ENCODE measurements around the gene FGFR4.
A peak's percentile ranks its signal among the peaks of the same experiment; 100 is the strongest.

Gene FGFR4

DNA sequence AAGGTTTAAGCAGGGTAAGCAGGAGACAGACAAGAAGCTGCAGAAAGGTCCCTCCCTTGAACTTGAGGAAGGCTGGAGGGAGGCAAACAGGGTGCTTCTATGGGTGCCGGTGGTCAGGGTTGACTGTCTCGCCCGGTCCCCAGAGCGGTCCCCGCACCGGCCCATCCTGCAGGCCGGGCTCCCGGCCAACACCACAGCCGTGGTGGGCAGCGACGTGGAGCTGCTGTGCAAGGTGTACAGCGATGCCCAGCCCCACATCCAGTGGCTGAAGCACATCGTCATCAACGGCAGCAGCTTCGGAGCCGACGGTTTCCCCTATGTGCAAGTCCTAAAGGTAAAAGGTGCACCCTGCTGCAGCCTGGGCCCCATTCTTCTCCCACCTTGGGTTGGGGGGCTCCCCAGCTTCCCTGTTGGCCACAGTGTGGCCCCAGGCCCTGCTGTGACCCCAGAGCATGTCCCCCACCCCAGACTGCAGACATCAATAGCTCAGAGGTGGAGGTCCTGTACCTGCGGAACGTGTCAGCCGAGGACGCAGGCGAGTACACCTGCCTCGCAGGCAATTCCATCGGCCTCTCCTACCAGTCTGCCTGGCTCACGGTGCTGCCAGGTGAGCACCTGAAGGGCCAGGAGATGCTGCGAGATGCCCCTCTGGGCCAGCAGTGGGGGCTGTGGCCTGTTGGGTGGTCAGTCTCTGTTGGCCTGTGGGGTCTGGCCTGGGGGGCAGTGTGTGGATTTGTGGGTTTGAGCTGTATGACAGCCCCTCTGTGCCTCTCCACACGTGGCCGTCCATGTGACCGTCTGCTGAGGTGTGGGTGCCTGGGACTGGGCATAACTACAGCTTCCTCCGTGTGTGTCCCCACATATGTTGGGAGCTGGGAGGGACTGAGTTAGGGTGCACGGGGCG lies 5.7 kb downstream of the FGFR4 start:
- Histone ChIP-seq H3K27ac (no peak overlapping the region), H3K27me3 (no peaks in the 10 kb centered on the region), H3K9ac (no peak overlapping the region), H4K20me1 (no peaks in the 10 kb centered on the region), H3K9me3 (no peaks in the 10 kb centered on the region), H3K4me1 (peaks cover 41% of the 10 kb centered on the region), H3K4me3 (no peak overlapping the region), H3K4me2 (no peak overlapping the region), H3K36me3 (no peaks in the 10 kb centered on the region)
- TF ChIP-seq Cebpa-rat (IDR thresholded peaks at IDR 0.05), result no peak

DNA sequence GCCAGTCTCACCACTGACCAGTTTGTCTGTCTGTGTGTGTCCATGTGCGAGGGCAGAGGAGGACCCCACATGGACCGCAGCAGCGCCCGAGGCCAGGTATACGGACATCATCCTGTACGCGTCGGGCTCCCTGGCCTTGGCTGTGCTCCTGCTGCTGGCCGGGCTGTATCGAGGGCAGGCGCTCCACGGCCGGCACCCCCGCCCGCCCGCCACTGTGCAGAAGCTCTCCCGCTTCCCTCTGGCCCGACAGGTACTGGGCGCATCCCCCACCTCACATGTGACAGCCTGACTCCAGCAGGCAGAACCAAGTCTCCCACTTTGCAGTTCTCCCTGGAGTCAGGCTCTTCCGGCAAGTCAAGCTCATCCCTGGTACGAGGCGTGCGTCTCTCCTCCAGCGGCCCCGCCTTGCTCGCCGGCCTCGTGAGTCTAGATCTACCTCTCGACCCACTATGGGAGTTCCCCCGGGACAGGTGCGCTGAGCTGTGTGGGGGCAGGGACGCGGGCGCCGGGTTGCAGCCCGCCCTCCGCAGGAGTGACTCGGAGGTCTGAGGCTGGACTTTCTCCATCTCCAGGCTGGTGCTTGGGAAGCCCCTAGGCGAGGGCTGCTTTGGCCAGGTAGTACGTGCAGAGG lies 6.5 kb downstream of the FGFR4 start:
- no peaks in the 10 kb centered on the region for H3K36me3 ChIP-seq

DNA sequence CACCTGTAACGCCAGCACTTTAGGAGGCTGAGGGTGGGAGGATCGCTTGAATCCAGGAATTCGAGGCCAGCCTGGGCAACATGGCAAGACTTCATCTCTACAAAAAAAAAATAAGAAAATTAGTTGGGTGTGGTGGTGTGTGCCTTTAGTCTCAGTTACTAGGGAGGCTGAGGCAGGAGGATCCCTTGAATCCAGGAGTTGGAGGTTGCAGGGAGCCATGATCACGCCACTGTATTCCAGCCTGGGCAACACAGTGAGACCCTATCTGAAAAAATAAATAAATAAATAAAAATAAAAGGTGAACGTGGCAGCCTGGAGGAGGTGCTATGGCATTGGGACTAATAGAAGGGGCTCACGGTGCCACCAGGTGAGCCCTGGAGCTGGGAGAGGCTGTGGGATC lies 7.1 kb downstream of the FGFR4 start:
- Histone ChIP-seq H3K4me2 (no peak overlapping the region), H3K4me3 (no peak overlapping the region), H3K9me3 (no peaks in the 10 kb centered on the region), H3K27ac (no peak overlapping the region), H3K36me3 (no peaks in the 10 kb centered on the region), H3K27me3 (peaks cover 4% of the 10 kb centered on the region; the same call in 1 of the 2 replicates), H3K4me1 (peaks cover 42% of the 10 kb centered on the region), H4K20me1 (no peaks in the 10 kb centered on the region), H3K9ac (no peak overlapping the region)
- TF ChIP-seq Cebpa-rat (IDR thresholded peaks at IDR 0.05), result no peak

More for the DNA sequence above, 6.5 kb downstream of the FGFR4 start:
- Histone ChIP-seq H3K4me3 (no peak overlapping the region), H3K9ac (no peak overlapping the region), H3K27ac (no peak overlapping the region), H4K20me1 (no peaks in the 10 kb centered on the region), H3K27me3 (no peaks in the 10 kb centered on the region), H3K4me2 (no peak overlapping the region), H3K4me1 (peaks cover 42% of the 10 kb centered on the region), H3K9me3 (no peaks in the 10 kb centered on the region)
- no peak for TF ChIP-seq Cebpa-rat (IDR thresholded peaks at IDR 0.05)

DNA sequence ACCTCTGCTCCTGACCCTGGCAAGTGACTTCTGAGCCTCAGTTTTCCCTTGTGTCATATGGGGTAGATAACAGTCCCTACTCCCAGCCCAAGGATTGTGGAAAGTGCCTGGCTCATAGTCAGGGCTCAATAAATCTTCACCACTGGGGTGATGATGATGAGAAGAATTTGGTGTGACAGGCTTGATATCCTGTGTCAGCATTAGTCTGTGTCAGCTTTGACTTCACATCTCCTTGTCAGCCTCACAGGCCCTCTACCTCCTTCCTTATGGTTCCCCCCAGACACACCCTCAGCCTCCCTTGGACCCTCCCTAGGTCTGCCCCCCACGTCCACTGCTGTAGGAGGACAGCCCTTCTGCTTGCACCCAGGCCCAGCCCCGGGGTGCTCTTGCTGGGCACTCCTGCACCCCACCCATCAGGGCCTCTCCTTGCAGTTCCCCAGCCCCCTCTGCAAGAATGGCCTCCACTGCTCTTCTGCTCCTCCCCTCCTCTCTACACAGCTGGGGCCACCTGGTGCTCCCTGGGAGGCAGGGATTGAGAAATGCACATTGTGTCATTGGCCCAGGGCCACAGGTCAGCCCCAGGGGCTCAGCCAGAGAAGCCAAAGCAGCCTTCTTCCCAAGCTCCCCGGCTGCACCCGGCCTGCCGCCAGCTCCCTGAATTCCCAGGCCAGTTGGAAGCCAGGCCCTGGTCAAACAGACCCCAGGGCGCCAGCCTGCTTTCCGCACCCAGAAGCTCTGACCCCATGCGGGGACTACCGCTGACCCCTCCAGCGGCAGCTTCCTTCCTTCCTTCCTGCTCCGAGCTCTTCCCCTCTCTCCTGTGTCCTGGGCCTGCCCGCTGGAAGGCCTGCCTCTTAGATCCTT lies 7.7 kb downstream of the FGFR4 start:
- Histone ChIP-seq H3K4me1 (peaks cover 42% of the 10 kb centered on the region), H3K4me3 (no peak overlapping the region), H3K9me3 (no peaks in the 10 kb centered on the region), H3K4me2 (peak overlapping the region; percentile 48), H3K27me3 (peaks cover 7% of the 10 kb centered on the region; the same call in 1 of the 2 replicates), H4K20me1 (no peaks in the 10 kb centered on the region), H3K9ac (no peak overlapping the region), H3K36me3 (no peaks in the 10 kb centered on the region), H3K27ac (no peak overlapping the region)
- no peak for TF ChIP-seq Cebpa-rat (IDR thresholded peaks at IDR 0.05)

DNA sequence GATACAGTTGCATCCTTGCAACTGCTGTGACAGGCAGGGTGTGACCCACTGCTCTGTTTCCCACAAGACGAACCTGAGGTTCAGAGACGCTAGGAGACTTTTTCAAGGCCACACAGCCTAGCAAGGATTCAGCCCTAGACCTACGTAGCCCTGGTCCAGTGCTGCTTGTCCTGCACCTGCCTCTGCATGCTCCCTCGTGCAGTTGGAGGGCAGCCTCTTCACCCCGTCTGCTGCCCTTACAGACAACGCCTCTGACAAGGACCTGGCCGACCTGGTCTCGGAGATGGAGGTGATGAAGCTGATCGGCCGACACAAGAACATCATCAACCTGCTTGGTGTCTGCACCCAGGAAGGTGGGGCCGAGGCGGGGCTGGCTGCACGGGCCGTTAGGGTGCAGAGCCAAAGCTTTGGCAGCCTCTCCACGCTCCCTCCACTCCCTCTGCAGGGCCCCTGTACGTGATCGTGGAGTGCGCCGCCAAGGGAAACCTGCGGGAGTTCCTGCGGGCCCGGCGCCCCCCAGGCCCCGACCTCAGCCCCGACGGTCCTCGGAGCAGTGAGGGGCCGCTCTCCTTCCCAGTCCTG lies 8.5 kb downstream of the FGFR4 start:
- H4K20me1 ChIP-seq, result no peaks in the 10 kb centered on the region
- H3K9me3 ChIP-seq, result no peaks in the 10 kb centered on the region
- no peak overlapping the region for H3K9ac ChIP-seq
- no peaks in the 10 kb centered on the region for H3K36me3 ChIP-seq
- H3K27ac ChIP-seq, result no peak overlapping the region
- H3K27me3 ChIP-seq, result peaks cover 9% of the 10 kb centered on the region; the same call in 1 of the 2 replicates
- peaks cover 41% of the 10 kb centered on the region for H3K4me1 ChIP-seq
- no peak for TF ChIP-seq Cebpa-rat (IDR thresholded peaks at IDR 0.05)
- peak overlapping the region; percentile 48 for H3K4me2 ChIP-seq
- no peak overlapping the region for H3K4me3 ChIP-seq

DNA sequence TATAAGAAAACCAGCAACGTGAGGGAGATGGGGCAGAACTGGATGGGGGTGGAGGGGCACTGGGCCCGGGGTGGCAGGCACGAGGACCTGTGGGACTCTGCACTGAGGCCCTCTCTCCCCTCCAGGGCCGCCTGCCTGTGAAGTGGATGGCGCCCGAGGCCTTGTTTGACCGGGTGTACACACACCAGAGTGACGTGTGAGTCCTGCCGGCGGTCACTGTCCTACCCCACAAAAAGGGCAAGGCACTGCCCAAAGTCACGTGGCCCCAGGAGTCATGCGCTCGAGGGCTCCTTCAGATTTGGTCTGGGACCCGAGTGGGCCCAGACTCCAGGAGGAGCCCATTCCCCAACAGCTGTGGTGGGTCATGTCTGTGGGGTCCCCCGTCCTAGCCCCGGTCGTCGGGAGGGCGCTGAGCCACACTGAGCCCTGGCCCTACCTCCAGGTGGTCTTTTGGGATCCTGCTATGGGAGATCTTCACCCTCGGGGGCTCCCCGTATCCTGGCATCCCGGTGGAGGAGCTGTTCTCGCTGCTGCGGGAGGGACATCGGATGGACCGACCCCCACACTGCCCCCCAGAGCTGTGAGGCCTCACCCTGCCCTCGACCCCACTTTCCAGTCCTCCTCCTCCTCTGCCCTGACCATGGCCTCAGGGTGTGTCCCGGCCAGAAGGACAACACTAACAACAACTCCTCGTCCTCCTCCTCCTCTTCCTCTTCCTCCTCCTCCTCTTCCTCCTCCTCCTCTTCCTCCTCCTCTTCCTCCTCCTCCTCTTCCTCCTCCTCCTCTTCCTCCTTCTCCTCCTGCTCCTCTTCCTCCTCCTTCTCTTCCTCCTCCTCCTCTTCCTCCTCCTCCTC lies 9.7 kb downstream of the FGFR4 start:
- Histone ChIP-seq H3K9ac (no peak overlapping the region), H3K4me1 (peaks cover 46% of the 10 kb centered on the region), H3K27me3 (peaks cover 9% of the 10 kb centered on the region; the same call in 1 of the 2 replicates), H3K4me2 (no peak overlapping the region), H3K9me3 (no peaks in the 10 kb centered on the region), H3K27ac (no peak overlapping the region), H3K4me3 (no peak overlapping the region), H3K36me3 (no peaks in the 10 kb centered on the region), H4K20me1 (no peaks in the 10 kb centered on the region)
- no peak for TF ChIP-seq Cebpa-rat (IDR thresholded peaks at IDR 0.05)

DNA sequence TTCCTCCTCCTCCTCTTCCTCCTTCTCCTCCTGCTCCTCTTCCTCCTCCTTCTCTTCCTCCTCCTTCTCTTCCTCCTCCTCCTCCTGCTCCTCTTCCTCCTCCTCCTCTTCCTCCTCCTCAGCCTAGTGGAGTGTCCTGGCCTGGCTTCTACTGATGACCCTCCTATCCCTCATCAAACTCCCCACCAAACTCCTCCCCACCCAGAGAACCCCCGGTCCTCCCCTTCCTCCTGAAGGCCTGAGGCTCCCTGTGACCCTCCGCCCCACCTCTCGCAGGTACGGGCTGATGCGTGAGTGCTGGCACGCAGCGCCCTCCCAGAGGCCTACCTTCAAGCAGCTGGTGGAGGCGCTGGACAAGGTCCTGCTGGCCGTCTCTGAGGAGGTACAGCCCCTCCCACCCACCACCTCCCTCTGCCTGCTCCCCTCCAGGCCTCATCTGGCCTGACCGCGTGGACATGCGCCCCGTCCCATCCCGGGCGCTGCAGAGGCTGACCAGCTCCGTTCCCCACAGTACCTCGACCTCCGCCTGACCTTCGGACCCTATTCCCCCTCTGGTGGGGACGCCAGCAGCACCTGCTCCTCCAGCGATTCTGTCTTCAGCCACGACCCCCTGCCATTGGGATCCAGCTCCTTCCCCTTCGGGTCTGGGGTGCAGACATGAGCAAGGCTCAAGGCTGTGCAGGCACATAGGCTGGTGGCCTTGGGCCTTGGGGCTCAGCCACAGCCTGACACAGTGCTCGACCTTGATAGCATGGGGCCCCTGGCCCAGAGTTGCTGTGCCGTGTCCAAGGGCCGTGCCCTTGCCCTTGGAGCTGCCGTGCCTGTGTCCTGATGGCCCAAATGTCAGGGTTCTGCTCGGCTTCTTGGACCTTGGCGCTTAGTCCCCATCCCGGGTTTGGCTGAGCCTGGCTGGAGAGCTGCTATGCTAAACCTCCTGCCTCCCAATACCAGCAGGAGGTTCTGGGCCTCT lies 10.6 kb downstream of the FGFR4 start:
- Histone ChIP-seq H3K27ac (no peak overlapping the region), H3K36me3 (no peaks in the 10 kb centered on the region), H3K4me1 (peaks cover 46% of the 10 kb centered on the region), H3K4me3 (no peak overlapping the region), H4K20me1 (no peaks in the 10 kb centered on the region), H3K4me2 (peak overlapping the region; percentile 83), H3K27me3 (peaks cover 9% of the 10 kb centered on the region; the same call in 1 of the 2 replicates), H3K9me3 (no peaks in the 10 kb centered on the region), H3K9ac (no peak overlapping the region)
- TF ChIP-seq Cebpa-rat (IDR thresholded peaks at IDR 0.05), result no peak

DNA sequence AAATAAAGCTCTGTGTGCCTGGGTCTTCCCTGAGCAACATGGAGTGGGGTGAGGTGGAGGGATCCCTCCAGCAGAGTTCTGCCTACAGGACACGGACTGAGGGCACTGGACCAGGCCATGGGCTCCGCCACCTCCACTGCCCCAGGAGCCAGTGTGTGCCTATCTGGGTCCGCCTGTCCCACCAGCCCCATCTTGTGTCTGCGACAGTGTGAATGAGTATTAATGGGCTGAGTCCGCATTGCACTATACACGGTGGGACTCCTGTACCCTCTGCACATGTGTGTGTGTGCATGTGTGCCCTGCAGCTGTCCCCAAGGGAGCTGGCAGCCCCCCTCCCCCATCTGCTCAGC lies 11.4 kb downstream of the FGFR4 start:
- Histone ChIP-seq H3K36me3 (no peaks in the 10 kb centered on the region), H3K4me2 (peak overlapping the region; percentile 83), H4K20me1 (no peaks in the 10 kb centered on the region), H3K9me3 (no peaks in the 10 kb centered on the region), H3K27ac (peak overlapping the region; percentile 75; the same call in 1 of the 2 replicates), H3K27me3 (peaks cover 9% of the 10 kb centered on the region; the same call in 1 of the 2 replicates), H3K4me3 (no peak overlapping the region), H3K4me1 (peaks cover 46% of the 10 kb centered on the region), H3K9ac (peak overlapping the region; percentile 65; the same call in 1 of the 2 replicates)
- TF ChIP-seq Cebpa-rat (IDR thresholded peaks at IDR 0.05), result no peak
